ENCODE results near the gene CCDC7. TPM values are rescaled to one million over a fixed set of nuclear protein-coding genes. Genes with fewer than 3 reads are reported as not detected.
"Not testable (repeated sequence)": the region's sequence is repeated elsewhere in the genome, so short reads cannot be mapped to it uniquely, and the experiment has no call there.

The CCDC7 gene
- total RNA-seq, 2 donors from 2014 or later, result 12.9 to 19.8 TPM

DNA sequence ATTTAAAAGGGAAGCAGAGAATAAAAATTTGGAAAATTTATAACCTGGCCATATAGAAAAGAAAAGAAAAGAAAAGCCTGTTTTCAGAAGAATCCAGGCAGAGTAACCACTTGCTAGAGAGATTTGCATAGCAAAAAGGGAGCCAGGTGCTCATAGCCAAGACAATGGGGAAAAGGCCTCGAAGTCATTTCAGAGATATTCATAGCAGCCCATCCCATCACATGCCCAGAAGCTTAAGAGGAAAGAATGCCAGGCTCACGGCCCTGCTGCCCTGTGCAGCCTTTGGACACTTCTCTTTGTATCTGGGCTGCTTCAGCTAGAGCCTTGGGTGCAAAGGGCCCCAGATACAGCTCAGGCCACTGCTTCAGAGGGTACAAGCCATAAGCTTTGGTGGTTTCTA is 159.8 kb downstream of the CCDC7 start:
- no peaks in the 10 kb centered on the region for H3K36me3 ChIP-seq
- intact Hi-C loops (cut with DNase I), result no loop called here
- no peak overlapping the region for H3K4me3 ChIP-seq
- no peaks in the 10 kb centered on the region for H3K27me3 ChIP-seq (replicated peaks; ENCODE audit: insufficient read depth)
- 89% methylated on average over 2 of the region's 2 CpGs for WGBS
- no peaks in the 10 kb centered on the region for H3K4me1 ChIP-seq (replicated peaks)
- no peak for TF ChIP-seq POLR2A (IDR thresholded peaks at IDR 0.05)
- no peak for TF ChIP-seq POLR2AphosphoS5 (IDR thresholded peaks at IDR 0.05)
- TF ChIP-seq, protein P1, sequence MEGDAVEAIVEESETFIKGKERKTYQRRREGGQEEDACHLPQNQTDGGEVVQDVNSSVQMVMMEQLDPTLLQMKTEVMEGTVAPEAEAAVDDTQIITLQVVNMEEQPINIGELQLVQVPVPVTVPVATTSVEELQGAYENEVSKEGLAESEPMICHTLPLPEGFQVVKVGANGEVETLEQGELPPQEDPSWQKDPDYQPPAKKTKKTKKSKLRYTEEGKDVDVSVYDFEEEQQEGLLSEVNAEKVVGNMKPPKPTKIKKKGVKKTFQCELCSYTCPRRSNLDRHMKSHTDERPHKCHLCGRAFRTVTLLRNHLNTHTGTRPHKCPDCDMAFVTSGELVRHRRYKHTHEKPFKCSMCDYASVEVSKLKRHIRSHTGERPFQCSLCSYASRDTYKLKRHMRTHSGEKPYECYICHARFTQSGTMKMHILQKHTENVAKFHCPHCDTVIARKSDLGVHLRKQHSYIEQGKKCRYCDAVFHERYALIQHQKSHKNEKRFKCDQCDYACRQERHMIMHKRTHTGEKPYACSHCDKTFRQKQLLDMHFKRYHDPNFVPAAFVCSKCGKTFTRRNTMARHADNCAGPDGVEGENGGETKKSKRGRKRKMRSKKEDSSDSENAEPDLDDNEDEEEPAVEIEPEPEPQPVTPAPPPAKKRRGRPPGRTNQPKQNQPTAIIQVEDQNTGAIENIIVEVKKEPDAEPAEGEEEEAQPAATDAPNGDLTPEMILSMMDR (IDR thresholded peaks at IDR 0.05), result no peak
- no peak overlapping the region for H3K27ac ChIP-seq
- no peak for DNase-seq (ENCODE audit: low spot score)
- no peaks in the 10 kb centered on the region for H3K9me3 ChIP-seq

DNA sequence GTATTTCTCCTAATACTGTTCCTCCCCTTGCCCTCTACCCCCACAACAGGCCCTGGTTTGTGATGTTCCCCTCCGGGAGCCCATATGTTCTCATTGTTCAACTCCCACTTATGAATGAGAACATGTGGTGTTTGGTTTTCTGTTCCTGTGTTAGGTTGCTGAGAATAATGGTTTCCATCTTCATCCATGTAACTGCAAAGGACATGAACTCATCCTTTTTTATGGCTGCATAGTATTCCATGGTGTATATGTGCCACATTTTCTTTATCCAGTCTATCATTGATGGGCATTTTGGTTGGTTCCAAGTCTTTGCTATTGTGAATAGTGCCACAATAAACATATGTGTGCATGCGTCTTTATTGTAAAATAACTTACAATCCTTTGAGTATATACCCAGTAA is 164.6 kb downstream of the CCDC7 start:
- 97% methylated on average over 2 of the region's 2 CpGs for WGBS
- DNase-seq (ENCODE audit: low spot score); intact Hi-C loops (cut with DNase I); H3K4me1 ChIP-seq (replicated peaks); H3K27me3 ChIP-seq (replicated peaks; ENCODE audit: insufficient read depth); H3K9me3 ChIP-seq; H3K27ac ChIP-seq; H3K36me3 ChIP-seq; H3K4me3 ChIP-seq: not testable (repeated sequence)

DNA sequence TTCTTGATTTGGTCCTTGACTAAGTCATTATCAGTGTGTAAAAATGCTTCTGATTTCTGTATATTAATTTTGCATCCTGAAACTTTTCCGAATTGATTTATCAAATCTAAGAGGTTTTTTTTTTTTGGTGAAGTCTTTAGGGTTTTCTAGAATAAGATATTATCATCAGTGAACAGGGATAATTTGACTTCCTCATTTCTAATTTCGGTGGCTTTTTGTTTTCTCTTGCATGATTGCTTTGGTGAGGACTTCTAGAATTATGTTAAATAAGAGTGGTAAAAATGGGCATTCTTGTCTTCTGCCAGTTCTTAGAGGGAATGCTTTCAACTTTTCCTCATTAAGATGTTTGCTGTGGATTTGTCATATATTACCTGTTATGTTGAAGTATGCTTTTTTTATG is 170.5 kb downstream of the CCDC7 start:
- Histone ChIP-seq H3K4me3 (no peak overlapping the region), H3K9me3 (no peaks in the 10 kb centered on the region), H3K27ac (no peak overlapping the region), H3K4me1 (replicated peaks) (no peaks in the 10 kb centered on the region), H3K36me3 (no peaks in the 10 kb centered on the region), H3K27me3 (replicated peaks; ENCODE audit: insufficient read depth) (no peaks in the 10 kb centered on the region)
- WGBS, result 85% methylated on average over 2 of the region's 2 CpGs
- no peak for DNase-seq (ENCODE audit: low spot score)
- TF ChIP-seq POLR2AphosphoS5 (IDR thresholded peaks at IDR 0.05) (no peak), POLR2A (IDR thresholded peaks at IDR 0.05) (no peak)
- TF ChIP-seq, protein P1 (IDR thresholded peaks at IDR 0.05), result no peak
- intact Hi-C loops (cut with DNase I), result no loop called here

DNA sequence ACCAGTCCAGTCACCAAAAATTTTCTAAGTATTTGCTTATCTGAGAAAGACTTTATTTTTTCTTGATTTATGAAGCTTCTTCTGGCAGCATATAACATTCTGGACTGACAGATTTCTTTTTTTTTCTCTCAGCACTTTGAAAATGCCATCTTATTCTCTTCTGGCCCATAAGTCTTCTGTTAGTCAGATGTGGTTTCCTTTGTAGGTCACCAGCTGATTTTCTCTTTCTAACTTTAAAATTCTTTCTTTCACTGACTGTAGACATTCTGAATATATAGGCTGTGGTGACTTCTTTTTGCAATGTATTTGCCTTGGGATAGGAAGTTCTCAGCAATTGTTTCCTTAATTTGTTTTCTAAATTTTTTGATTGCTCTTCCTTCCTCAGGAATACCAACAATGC is 172.5 kb downstream of the CCDC7 start:
- TF ChIP-seq POLR2AphosphoS5 (IDR thresholded peaks at IDR 0.05), result no peak
- TF ChIP-seq, protein P1 (IDR thresholded peaks at IDR 0.05), result no peak
- TF ChIP-seq POLR2A (IDR thresholded peaks at IDR 0.05), result no peak
- Histone ChIP-seq H3K4me3 (no peak overlapping the region), H3K9me3 (no peaks in the 10 kb centered on the region), H3K27ac (no peak overlapping the region), H3K27me3 (replicated peaks; ENCODE audit: insufficient read depth) (no peaks in the 10 kb centered on the region), H3K36me3 (no peaks in the 10 kb centered on the region), H3K4me1 (replicated peaks) (no peaks in the 10 kb centered on the region)
- DNase-seq (ENCODE audit: low spot score), result no peak
- intact Hi-C loops (cut with DNase I), result no loop called here

DNA sequence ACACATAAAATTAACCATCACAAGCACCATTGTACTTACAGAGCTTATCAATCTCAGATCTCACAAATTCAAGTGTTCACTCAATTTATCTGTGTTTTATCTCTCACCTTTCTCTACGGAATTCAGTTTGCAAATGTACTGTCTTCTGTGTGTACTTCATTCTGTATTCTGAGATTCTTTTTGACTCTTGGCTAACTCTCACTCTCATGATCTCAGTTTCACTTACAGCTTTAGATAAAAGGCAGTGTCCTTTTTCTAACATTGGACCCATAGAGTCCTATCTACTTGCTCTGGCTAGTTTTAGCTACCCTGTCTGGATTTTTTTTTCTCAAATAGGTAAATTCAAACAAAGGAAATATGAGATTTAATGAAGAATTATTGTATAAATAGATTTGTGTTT is 176.0 kb downstream of the CCDC7 start:
- no peaks in the 10 kb centered on the region for H3K4me1 ChIP-seq (replicated peaks)
- H3K36me3 ChIP-seq, result no peaks in the 10 kb centered on the region
- no peaks in the 10 kb centered on the region for H3K27me3 ChIP-seq (replicated peaks; ENCODE audit: insufficient read depth)
- no peak overlapping the region for H3K27ac ChIP-seq
- H3K9me3 ChIP-seq, result no peaks in the 10 kb centered on the region
- WGBS, result 28% methylated on average over 1 of the region's 1 CpG
- TF ChIP-seq POLR2A (IDR thresholded peaks at IDR 0.05), result no peak
- TF ChIP-seq POLR2AphosphoS5 (IDR thresholded peaks at IDR 0.05), result no peak
- TF ChIP-seq, protein P1 (IDR thresholded peaks at IDR 0.05), result no peak
- no peak for DNase-seq (ENCODE audit: low spot score)
- intact Hi-C loops (cut with DNase I), result no loop called here
- H3K4me3 ChIP-seq, result no peak overlapping the region

All from prostate gland (tissue), 2 donors.